Central memory CD4-positive, alpha-beta T cell (primary cell): ENCODE data around the gene MYG1.
"Not testable (repeated sequence)": the region's sequence is repeated elsewhere in the genome, so short reads cannot be mapped to it uniquely, and the experiment has no call there.

Experiments
- DNase-seq: peaks from one replicate; pipeline ENCODE4 v3.0.0; 2022

MYG1 gene

GRCh38 chr12:53328043-53328435 lies 28.5 kb downstream of the MYG1 start:
- no peak for DNase-seq

- no peak for DNase-seq
These were observed 31.2 kb downstream of the MYG1 start for GRCh38 chr12:53330671-53331070.

DNA sequence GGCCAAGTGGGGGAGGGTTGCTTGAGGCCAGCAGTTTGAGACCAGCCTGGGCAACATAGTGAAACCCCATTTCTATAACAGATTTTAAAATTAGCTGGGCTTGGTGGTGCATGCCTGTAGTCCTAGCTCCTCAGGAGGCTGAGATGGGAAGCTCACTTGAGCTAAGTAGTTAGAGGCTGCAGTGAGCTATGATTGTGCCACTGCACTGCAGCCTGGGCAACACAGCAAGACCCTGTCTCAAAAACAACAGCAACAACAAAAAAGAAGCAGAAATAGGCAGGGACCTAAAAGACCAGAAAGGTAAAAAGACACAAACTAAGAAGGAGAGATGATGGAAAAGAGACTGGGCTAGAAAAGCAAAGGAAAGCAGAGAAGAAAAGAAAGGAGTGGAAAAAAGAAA lies 32.8 kb downstream of the MYG1 start:
- not testable (repeated sequence) for DNase-seq

DNA sequence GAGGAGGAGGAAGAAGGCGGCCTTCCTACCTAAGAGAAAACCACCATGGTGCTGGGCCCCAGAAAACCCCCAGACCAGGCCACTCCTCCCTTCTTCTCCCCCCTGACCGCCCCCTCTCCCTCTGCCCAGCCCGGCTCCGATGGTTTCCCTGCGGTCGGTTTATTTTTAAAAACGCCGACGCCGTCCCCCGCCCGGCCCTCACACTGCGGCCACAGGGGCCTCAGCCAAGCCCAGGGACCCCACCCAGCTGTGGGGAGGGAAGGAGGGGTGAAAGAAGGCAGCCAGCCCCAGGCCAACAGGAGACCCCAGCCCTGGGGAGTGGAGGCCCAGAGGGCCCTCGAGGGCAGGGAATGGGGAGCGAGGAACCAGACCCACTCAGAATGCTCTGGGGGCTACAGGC lies 33.2 kb downstream of the MYG1 start:
- no peak for DNase-seq

- DNase-seq, result no peak
These were observed 33.8 kb downstream of the MYG1 start for GRCh38 chr12:53333289-53333688.

- DNase-seq, result no peak
These were observed 34.4 kb downstream of the MYG1 start for GRCh38 chr12:53333845-53334244.

DNA sequence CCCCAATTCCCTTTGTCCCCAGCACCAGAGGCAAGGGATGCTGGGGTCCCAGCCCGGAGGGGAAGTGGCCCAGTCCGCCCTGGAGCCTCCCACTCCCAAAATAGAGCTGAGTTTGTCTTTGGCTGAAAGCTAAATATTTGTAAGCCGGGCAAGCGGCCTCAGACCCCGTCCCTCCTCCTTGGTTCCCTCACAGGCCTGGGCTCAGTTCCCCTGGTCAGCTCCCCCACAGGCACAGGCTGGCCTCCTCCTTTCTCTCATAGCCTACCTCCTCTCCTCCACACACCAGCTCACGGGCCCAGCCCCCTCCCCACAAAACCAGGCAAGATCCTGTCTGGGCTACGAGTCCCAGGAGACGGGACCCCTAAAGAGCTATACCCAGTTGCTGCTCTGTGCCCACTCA lies 35.3 kb downstream of the MYG1 start:
- no peak for DNase-seq

- DNase-seq, result no peak
These were observed 36.7 kb downstream of the MYG1 start, which contains the start of gene SP7 for GRCh38 chr12:53336181-53336681. TSS of gene SP7 (minus strand) at chr12:53336354. CDS start at chr12:53335646, 708 bp downstream.

DNA sequence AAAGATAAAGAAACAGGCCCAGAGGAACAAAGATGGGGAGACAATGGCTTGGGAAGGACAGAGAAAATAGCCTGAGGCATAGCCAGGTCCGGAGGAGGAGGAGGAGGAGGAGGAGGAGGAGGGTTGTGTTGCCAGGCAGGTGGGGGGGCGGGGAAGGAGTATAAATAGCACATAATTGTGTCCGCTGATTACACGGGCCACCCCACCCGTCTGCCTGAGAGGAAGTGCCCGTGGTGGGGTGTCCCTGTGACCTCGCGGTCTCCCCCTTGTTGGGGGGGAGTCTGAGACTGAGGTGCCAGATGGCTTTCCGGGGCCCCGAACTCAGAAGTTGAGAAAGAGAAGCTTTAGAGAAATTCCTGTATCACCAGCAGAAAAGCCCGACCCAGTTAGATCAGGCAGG lies 38.5 kb downstream of the MYG1 start:
- no peak for DNase-seq

GRCh38 chr12:53338916-53339315 lies 39.4 kb downstream of the MYG1 start:
- no peak for DNase-seq

- DNase-seq, result no peak
These were observed 40.9 kb downstream of the MYG1 start for GRCh38 chr12:53340398-53340797.

DNA sequence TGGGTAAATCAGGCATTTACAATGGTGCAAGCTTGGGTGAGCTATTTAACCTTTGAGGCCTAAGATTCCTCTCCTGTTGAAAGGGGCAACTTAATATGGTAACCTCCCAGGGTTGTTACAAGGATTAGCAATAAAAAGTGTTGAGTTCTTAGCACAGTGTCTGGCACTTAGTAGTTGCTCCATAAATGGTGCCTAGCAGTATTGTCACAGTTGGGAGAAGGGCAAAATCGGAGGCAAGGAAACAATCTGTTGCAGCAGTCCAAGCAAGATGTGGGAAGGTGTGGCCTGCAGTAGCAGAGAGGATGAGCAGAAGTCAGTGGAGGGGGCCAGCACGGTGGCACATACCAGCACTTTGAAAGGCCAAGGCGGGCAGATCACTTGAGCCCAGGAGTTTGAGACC lies 44.0 kb downstream of the MYG1 start:
- no peak for DNase-seq

- DNase-seq, result no peak
These were observed 44.5 kb downstream of the MYG1 start for GRCh38 chr12:53343969-53344368.

DNA sequence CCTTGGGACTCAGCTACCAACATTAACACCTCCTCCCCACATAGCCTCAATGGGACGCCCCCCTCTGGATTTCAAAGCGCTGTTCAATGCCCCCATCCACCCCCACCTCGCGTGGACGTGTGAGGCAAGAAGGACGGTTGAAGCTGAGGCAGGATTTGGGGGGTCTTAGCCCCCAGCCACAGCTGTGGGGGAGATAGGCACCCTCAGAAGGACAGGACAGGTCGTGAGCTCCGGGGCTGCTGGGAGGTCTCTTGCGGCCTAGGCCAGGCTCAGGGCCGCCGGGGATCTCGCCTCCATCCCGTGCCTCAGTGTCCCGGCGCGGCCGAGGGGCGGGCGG lies 45.0 kb downstream of the MYG1 start:
- no peak for DNase-seq

- DNase-seq, result peak; percentile 56
These were observed 45.5 kb downstream of the MYG1 start for GRCh38 chr12:53344824-53345485.

GRCh38 chr12:53345486-53346188 lies 46.1 kb downstream of the MYG1 start:
- no peak for DNase-seq

GRCh38 chr12:53346491-53346890 lies 47.0 kb downstream of the MYG1 start:
- no peak for DNase-seq

DNA sequence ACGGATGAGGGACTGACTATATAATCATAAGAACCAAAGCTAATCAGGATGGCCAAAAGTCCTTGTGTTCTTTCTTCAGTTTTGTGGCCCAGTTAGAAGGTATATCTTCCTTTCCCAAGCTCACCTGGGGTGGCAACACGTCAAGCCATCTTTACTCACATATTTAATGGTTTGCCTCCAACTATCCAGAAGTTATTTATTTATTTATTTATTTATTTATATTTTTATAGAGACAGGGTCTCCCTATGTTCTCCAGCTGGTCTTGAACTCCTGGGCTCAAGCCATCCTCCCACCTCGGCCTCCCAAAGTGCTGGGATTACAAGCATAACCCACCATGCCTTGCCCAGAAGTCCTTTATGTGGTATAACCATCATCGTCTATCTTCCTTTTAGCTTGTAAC lies 48.4 kb downstream of the MYG1 start:
- no peak for DNase-seq

GRCh38 chr12:53352331-53353256 lies 53.1 kb downstream of the MYG1 start:
- DNase-seq, result peak; percentile 79

GRCh38 chr12:53353257-53353655 lies 53.8 kb downstream of the MYG1 start:
- DNase-seq, result no peak

DNA sequence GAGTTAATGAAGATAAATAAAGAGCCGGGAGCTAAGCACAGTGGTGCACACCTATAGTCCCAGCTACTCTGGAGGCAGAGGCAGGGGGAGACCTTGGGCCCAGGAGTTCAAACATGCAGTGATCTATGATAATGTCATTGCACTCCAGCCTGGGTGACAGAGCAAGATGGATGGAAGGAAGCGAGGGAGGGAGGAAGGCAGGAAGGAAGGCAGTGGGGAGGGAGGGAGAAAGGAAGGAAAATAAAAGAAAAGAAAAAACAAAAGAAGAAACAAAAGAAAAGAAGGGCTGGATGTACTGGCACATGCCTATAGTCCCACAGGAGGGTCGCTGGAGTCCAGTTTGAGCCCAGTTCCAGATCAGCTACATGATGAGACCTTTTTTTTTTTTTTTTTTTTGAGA lies 55.6 kb downstream of the MYG1 start:
- DNase-seq, result no peak
